Esophagus muscularis mucosa (tissue), 4 donors: ENCODE data around the gene TUBA3E. TPM values are rescaled to one million over a fixed set of nuclear protein-coding genes. Genes with fewer than 3 reads are reported as not detected.
"Not testable (repeated sequence)": the region's sequence is repeated elsewhere in the genome, so short reads cannot be mapped to it uniquely, and the experiment has no call there.

Experiments
- DNase-seq: peaks from one replicate; pipeline ENCODE4 v3.0.0-alpha.2; 2017; ENCODE audit errors: extremely low spot score
- H3K27ac ChIP-seq, 4 donors: fragments of 200-600 bp; sonication (generic); replicated peaks in 1 of 4; 1 replicate in 3 of 4; 2 replicates in 1 of 4; pipeline ENCODE4 v1.5.1; 2016 to 2019; ENCODE audit warnings: mild to moderate bottlenecking in 1 of 4
- H3K27me3 ChIP-seq, 4 donors: fragments of 200-600 bp; sonication (generic); one replicate each; pipeline versions ENCODE4 v1.5.1 to v1.6.0; 2016 to 2019
- H3K36me3 ChIP-seq, 4 donors: fragments of 200-600 bp; sonication (generic); one replicate each; pipeline ENCODE4 v1.5.1; 2016 to 2019
- H3K4me1 ChIP-seq, 4 donors: fragments of 200-600 bp; sonication (generic); one replicate each; pipeline ENCODE4 v1.5.1; 2016 to 2019
- H3K4me3 ChIP-seq, 4 donors: fragments of 200-600 bp; sonication (generic); 1 replicate in 2 of 4; 2 replicates in 2 of 4; pipeline ENCODE4 v1.5.1; 2016 to 2019; ENCODE audit warnings: mild to moderate bottlenecking in 4 of 4, moderate library complexity in 1 of 4
- H3K9me3 ChIP-seq, 4 donors: fragments of 200-600 bp; sonication (generic); 1 replicate in 3 of 4; 2 replicates in 1 of 4; pipeline ENCODE4 v1.5.1; 2016 to 2019
- CTCF ChIP-seq, 3 experiments: fragments of 200-600 bp in 2 of 3; fragments of 450-650 bp in 1 of 3; sonication (generic) in 2 of 3; IDR thresholded peaks; one replicate each; pipeline ENCODE4 v1.5.1; 2017 to 2019; ENCODE audit warnings: antibody characterized with exemption in 3 of 3, mild to moderate bottlenecking in 2 of 3, moderate library complexity in 1 of 3
- EP300 ChIP-seq: sonication (generic); formaldehyde crosslinking; IDR thresholded peaks from one replicate; pipeline ENCODE4 v1.6.1; 2017; ENCODE audit warnings: antibody characterized with exemption
- POLR2A ChIP-seq: fragments of 450-650 bp; IDR thresholded peaks from one replicate; pipeline ENCODE4 v1.6.1; 2017; ENCODE audit warnings: antibody characterized with exemption, moderate library complexity, mild to moderate bottlenecking, low read depth
- POLR2AphosphoS5 ChIP-seq, 2 donors: sonication (generic); formaldehyde crosslinking; IDR thresholded peaks; one replicate each; pipeline ENCODE4 v1.6.1; 2017; ENCODE audit warnings: antibody characterized with exemption in 2 of 2
- WGBS: methylation state at CpG from one replicate; pipeline ENCODE4 v1.1.5; 2018; 5-methylcytosine and 5-hydroxymethylcytosine counted together
- intact Hi-C: fragments of 100-400 bp; cut with DNase I; formaldehyde crosslinking; loops from one replicate; pipeline ENCODE4 v1.15.1; 2023
- total RNA-seq, 4 donors: library from RNA; depleted of rRNA; stranded (reverse); fragments of >200 nt; gene quantifications; one replicate each; pipeline versions ENCODE4 v1.1.0 to v1.2.1, GENCODE V29; 2016

Gene TUBA3E
- total RNA-seq, 4 donors from 2014 or later: not detected

GRCh38 chr2:130150181-130151144 is 47.8 kb downstream of the TUBA3E start:
- Histone ChIP-seq H3K4me1 (peaks cover 0 to under 1% (median under 1%) of the 10 kb centered on the region in 4 donors), H3K36me3 (peaks cover 24 to 42% (median 37%) of the 10 kb centered on the region in 4 donors), H3K9me3 (no peaks in the 10 kb centered on the region), H3K27ac (no peak overlapping the region), H3K27me3 (no peaks in the 10 kb centered on the region), H3K4me3 (no peak overlapping the region)
- DNase-seq: no peak
- no peak for TF ChIP-seq CTCF (IDR thresholded peaks at IDR 0.05)
- no peak for TF ChIP-seq POLR2A
- no peak for TF ChIP-seq EP300
- no peak for TF ChIP-seq POLR2AphosphoS5 (IDR thresholded peaks at IDR 0.05)
- intact Hi-C loops: no loop called here
- WGBS: 90% methylated on average over 23 of the region's 23 CpGs

- 32% methylated on average over 6 of the region's 6 CpGs for WGBS
- not testable (repeated sequence) for DNase-seq
Observed at GRCh38 chr2:130148515-130148914, 49.7 kb downstream of the TUBA3E start.

GRCh38 chr2:130145006-130145414 is 53.2 kb downstream of the TUBA3E start, which contains the start of gene CCDC74B:
CCDC74B (minus strand) TSS chr2:130145112; CDS start chr2:130144996, 116 bp downstream.
- H3K36me3 ChIP-seq, intact Hi-C loops, DNase-seq, H3K9me3 ChIP-seq: not testable (repeated sequence)
- WGBS: 19% methylated on average over 17 of the region's 30 CpGs
- peaks cover 0 to 13% (median 0%) of the 10 kb centered on the region in 4 donors for H3K27me3 ChIP-seq
- peak within 1 kb of the TSS in 1 of 4 donors; percentile 13 for H3K27ac ChIP-seq
- H3K4me1 ChIP-seq: peaks cover 0 to 17% (median 16%) of the 10 kb centered on the region in 4 donors
- peak within 1 kb of the TSS; percentile 46 to 57 (median 51) for H3K4me3 ChIP-seq

More at GRCh38 chr2:130148515-130148914, 49.7 kb downstream of the TUBA3E start:
- peaks cover 15 to 23% (median 20%) of the 10 kb centered on the region in 4 donors for H3K36me3 ChIP-seq
- H3K27ac ChIP-seq, intact Hi-C loops, H3K9me3 ChIP-seq, H3K27me3 ChIP-seq, H3K4me3 ChIP-seq: not testable (repeated sequence)
- H3K4me1 ChIP-seq: peaks cover 0 to 16% (median 14%) of the 10 kb centered on the region in 4 donors

GRCh38 chr2:130143266-130144039 is 54.8 kb downstream of the TUBA3E start:
- Histone ChIP-seq H3K27me3 (peaks cover 0 to 13% (median 0%) of the 10 kb centered on the region in 4 donors), H3K4me1 (peaks cover 0 to 17% (median 16%) of the 10 kb centered on the region in 4 donors), H3K4me3 (peak overlapping the region; percentile 46 to 57 (median 51))
- 53% methylated on average over 16 of the region's 28 CpGs for WGBS
- H3K9me3 ChIP-seq, H3K27ac ChIP-seq, H3K36me3 ChIP-seq, DNase-seq, intact Hi-C loops: not testable (repeated sequence)

GRCh38 chr2:130142396-130143265 is 55.6 kb downstream of the TUBA3E start:
- Histone ChIP-seq H3K4me1 (peaks cover 0 to 17% (median 16%) of the 10 kb centered on the region in 4 donors), H3K27me3 (peaks cover 0 to 13% (median 0%) of the 10 kb centered on the region in 4 donors)
- H3K4me3 ChIP-seq, DNase-seq, H3K36me3 ChIP-seq, H3K9me3 ChIP-seq, H3K27ac ChIP-seq, intact Hi-C loops: not testable (repeated sequence)
- WGBS: 88% methylated on average over 12 of the region's 13 CpGs

Other genes starting within 250 kb of the TUBA3E start
- gene RAB6C, start 218.8 kb downstream of the TUBA3E start, total RNA-seq: under 1 TPM in 3 of 4 donors, not detected in 1; 0.26 to 0.57 (median 0.42) TPM
- gene POTEF, start 69.2 kb downstream of the TUBA3E start, total RNA-seq: not detected
- gene CCDC74B, start 53.3 kb downstream of the TUBA3E start, total RNA-seq: 1 to 10 TPM; 2.8 to 5.0 (median 4.2) TPM
- 10 to 100 TPM; 27.3 to 46.3 (median 36.9) TPM for gene SMPD4, start 16.8 kb downstream of the TUBA3E start, total RNA-seq
- 100 to 1,000 TPM; 145 to 282 (median 196) TPM for gene MZT2B, start 16.2 kb downstream of the TUBA3E start, total RNA-seq
- gene IMP4, start 144.5 kb upstream of the TUBA3E start, total RNA-seq: 100 to 1,000 TPM in 3 of 4 donors, 10 to 100 TPM in 1; 94.7 to 139 (median 114) TPM
- gene PTPN18, start 157.6 kb upstream of the TUBA3E start, total RNA-seq: 10 to 100 TPM; 36.6 to 60.2 (median 50.3) TPM